Colonic mucosa (tissue), 4 donors: Measurements from ENCODE around the gene CAPN2. TPM values are rescaled to one million over a fixed set of nuclear protein-coding genes. Genes with fewer than 3 reads are reported as not detected.
A peak's percentile ranks its signal among the peaks of the same experiment; 100 is the strongest.

ENCODE experiments used
- DNase-seq: peaks from one replicate; pipeline ENCODE4 v3.0.0-alpha.2; 2020
- H3K27ac ChIP-seq: fragments of 200-600 bp; one replicate; pipeline ENCODE4 v1.8.0; 2021
- H3K27me3 ChIP-seq: fragments of 200-600 bp; one replicate; pipeline ENCODE4 v1.8.0; 2021
- H3K36me3 ChIP-seq: fragments of 200-600 bp; one replicate; pipeline ENCODE4 v1.8.0; 2021
- H3K4me1 ChIP-seq: fragments of 200-600 bp; one replicate; pipeline ENCODE4 v1.8.0; 2021; ENCODE audit warnings: mild to moderate bottlenecking
- H3K4me3 ChIP-seq: fragments of 200-600 bp; one replicate; pipeline ENCODE4 v1.8.0; 2021
- H3K9ac ChIP-seq, 2 donors: one replicate each; pipeline ENCODE4 v1.7.0; 2013; ENCODE audit warnings: control low read depth in 2 of 2, low read depth in 2 of 2, low read length in 2 of 2
- H3K9me3 ChIP-seq: fragments of 200-600 bp; one replicate; pipeline ENCODE4 v1.8.0; 2021
- CTCF ChIP-seq: fragments of 200-600 bp; IDR thresholded peaks from one replicate; pipeline ENCODE4 v1.8.0; 2022; ENCODE audit warnings: antibody characterized with exemption, mild to moderate bottlenecking
- intact Hi-C: fragments of 100-400 bp; cut with DNase I; formaldehyde crosslinking; loops from one replicate; pipeline ENCODE4 v1.14.1; 2022
- total RNA-seq, 2 donors: library from RNA; stranded (reverse); fragmentation: NEBNext Ultra II Directional in 1 of 2; extraction: Animal tissue kit (Norgen Biotek cat#: 25700) in 1 of 2; gene quantifications; one replicate each; pipeline ENCODE4 v1.2.1, GENCODE V29; 2021
- donor health status: healthy.
- donor health status: DM: no; HTN: no; CAD: no.
- donor health status: DM: no; HTN: no; CAD: no.

CAPN2 gene
- total RNA-seq, 2 donors from 2014 or later, result 197 to 323 TPM

GRCh38 chr1:223716302-223716862 is 4.0 kb downstream of the CAPN2 start:
- H3K4me1 ChIP-seq, result peaks cover 41% of the 10 kb centered on the region
- no peak for DNase-seq
- H3K4me3 ChIP-seq, result no peak overlapping the region
- intact Hi-C loops, result no loop called here
- H3K36me3 ChIP-seq, result no peaks in the 10 kb centered on the region
- H3K9ac ChIP-seq, result peak overlapping the region in 1 of 2 donors; percentile 98
- H3K9me3 ChIP-seq, result no peaks in the 10 kb centered on the region
- H3K27me3 ChIP-seq, result no peaks in the 10 kb centered on the region
- H3K27ac ChIP-seq, result peak overlapping the region; percentile 51
- no peak for TF ChIP-seq CTCF

GRCh38 chr1:223717123-223717522 is 4.8 kb downstream of the CAPN2 start:
- Histone ChIP-seq H3K27ac (peak overlapping the region; percentile 51), H3K36me3 (no peaks in the 10 kb centered on the region), H3K4me1 (peaks cover 45% of the 10 kb centered on the region), H3K9me3 (no peaks in the 10 kb centered on the region), H3K4me3 (no peak overlapping the region), H3K9ac (peak overlapping the region in 1 of 2 donors; percentile 98), H3K27me3 (no peaks in the 10 kb centered on the region)
- no peak for DNase-seq
- intact Hi-C loops, result no loop called here
- no peak for TF ChIP-seq CTCF

- TF ChIP-seq CTCF, result no peak
- Histone ChIP-seq H3K36me3 (no peaks in the 10 kb centered on the region), H3K9me3 (no peaks in the 10 kb centered on the region), H3K4me3 (no peak overlapping the region), H3K27me3 (no peaks in the 10 kb centered on the region), H3K9ac (peak overlapping the region in 1 of 2 donors; percentile 51), H3K27ac (peak overlapping the region; percentile 18), H3K4me1 (peaks cover 45% of the 10 kb centered on the region)
- intact Hi-C loops, result no loop called here
- DNase-seq, result no peak
Measured at GRCh38 chr1:223717695-223718363, 5.5 kb downstream of the CAPN2 start.

- peaks cover 50% of the 10 kb centered on the region for H3K4me1 ChIP-seq
- no peak overlapping the region for H3K4me3 ChIP-seq
- peak overlapping the region; percentile 84 for H3K27ac ChIP-seq
- no peaks in the 10 kb centered on the region for H3K36me3 ChIP-seq
- no peak for DNase-seq
- intact Hi-C loops, result no loop called here
- no peaks in the 10 kb centered on the region for H3K9me3 ChIP-seq
- no peak for TF ChIP-seq CTCF
- no peaks in the 10 kb centered on the region for H3K27me3 ChIP-seq
- H3K9ac ChIP-seq, result peak overlapping the region in 1 of 2 donors; percentile 51
Measured at GRCh38 chr1:223718850-223719249, 6.5 kb downstream of the CAPN2 start.

GRCh38 chr1:223720971-223721591 is 8.7 kb downstream of the CAPN2 start:
- Histone ChIP-seq H3K4me1 (peaks cover 39% of the 10 kb centered on the region), H3K27me3 (no peaks in the 10 kb centered on the region), H3K36me3 (peaks cover 3% of the 10 kb centered on the region), H3K9ac (peak overlapping the region; percentile 40 to 75), H3K9me3 (no peaks in the 10 kb centered on the region), H3K4me3 (no peak overlapping the region), H3K27ac (peak overlapping the region; percentile 84)
- intact Hi-C loops, result no loop called here
- TF ChIP-seq CTCF, result no peak
- peak; percentile 83 for DNase-seq
